Measurements from ENCODE around the gene FARP1. TPM values are rescaled to one million over a fixed set of nuclear protein-coding genes. Genes with fewer than 3 reads are reported as not detected.

The FARP1 gene
- total and polyA plus RNA-seq, 2 of the 13 experiments (the other 11 are each of a cell fraction or from before 2014, with no cell fraction given) = 70.6 to 126 TPM

- no peak for TF ChIP-seq ZNF850 (CRISPR knock-in tag; conservative IDR thresholded peaks at IDR 0.05)
- peak; percentile 50 for TF ChIP-seq ZNF687 (CRISPR knock-in tag; IDR thresholded peaks at IDR 0.05)
- TF ChIP-seq NFE2L2 (IDR thresholded peaks at IDR 0.05; ENCODE audit: low read length) = no peak
- TF ChIP-seq PBX3 (CRISPR knock-in tag; IDR thresholded peaks at IDR 0.05; ENCODE audit: borderline replicate concordance) = no peak
- no peak for TF ChIP-seq ATAD3A (CRISPR knock-in tag; IDR thresholded peaks at IDR 0.05)
- peak; percentile 88 for TF ChIP-seq ZBTB33 (CRISPR knock-in tag; IDR thresholded peaks at IDR 0.05)
- no peak for TF ChIP-seq ZBTB43 (CRISPR knock-in tag; conservative IDR thresholded peaks at IDR 0.05)
- TF ChIP-seq HNF4G (IDR thresholded peaks at IDR 0.05; ENCODE audit: borderline replicate concordance, low read depth, low read length) = no peak
- no peak for TF ChIP-seq HNF4G (CRISPR knock-in tag; IDR thresholded peaks at IDR 0.05; ENCODE audit: borderline replicate concordance, low read depth)
- no peak for TF ChIP-seq IRX3 (CRISPR knock-in tag; IDR thresholded peaks at IDR 0.05; ENCODE audit: borderline replicate concordance, low read depth)
- TF ChIP-seq CBX5 (CRISPR knock-in tag; IDR thresholded peaks at IDR 0.05; ENCODE audit: borderline replicate concordance) = no peak
- TF ChIP-seq FOXP1 (IDR thresholded peaks at IDR 0.05) = no peak
- TF ChIP-seq FOXP1 (CRISPR knock-in tag; IDR thresholded peaks at IDR 0.05) = no peak
- no peak for TF ChIP-seq UBTF (CRISPR knock-in tag; IDR thresholded peaks at IDR 0.05)
- 0 out of 2 replicates have a peak, but pooled peaks have one; percentile 19 for TF ChIP-seq CEBPG (CRISPR knock-in tag; IDR thresholded peaks at IDR 0.05)
- TF ChIP-seq ZFP91 (CRISPR knock-in tag; IDR thresholded peaks at IDR 0.05; ENCODE audit: borderline replicate concordance) = peak; percentile 50; the same call in 1 of the 2 replicates
Observed at GRCh38 chr13:98445340-98446233, 302.7 kb downstream of the FARP1 start (continued).

Measured in HepG2 (cell line).